A549 (cell line): ENCODE measurements around the gene PLPPR3. TPM values are rescaled to one million over a fixed set of nuclear protein-coding genes. Genes with fewer than 3 reads are reported as not detected.
"Not testable (repeated sequence)": the region's sequence is repeated elsewhere in the genome, so short reads cannot be mapped to it uniquely, and the experiment has no call there.

ENCODE experiments used
- ATAC-seq, 2 experiments: fragments of 200-7000 bp in 1 of 2; fragments of >200 bp in 1 of 2; cut with Nextera tagmentation in 1 of 2; cut with Tn5 transposase in 1 of 2; 3 replicates each; pipeline versions ENCODE4 v1.8.0 to v1.9.1; 2018 to 2020; ENCODE audit warnings: mild to moderate bottlenecking in 1 of 2, moderate library complexity in 1 of 2
- CTCF ChIA-PET: fragments of 300-600 bp; sonication (Branson Sonifier 250); formaldehyde crosslinking; extraction: SDS; loops from one replicate; lab custom pipeline; 2021; ENCODE audit warnings: antibody characterized with exemption, inconsistent platforms; lab: Yijun Ruan, JAX
- POLR2A ChIA-PET: fragments of 350-600 bp; formaldehyde crosslinking; extraction: SDS; loops from one replicate; lab custom pipeline; 2021; ENCODE audit warnings: antibody characterized with exemption, inconsistent platforms; lab: Yijun Ruan, JAX
- DNase-seq, 2 experiments: peaks; one replicate each; pipeline versions ENCODE4 v3.0.0 to v3.0.0-alpha.2; 2011 to 2016; ENCODE audit warnings: low read depth in 1 of 2, low spot score in 1 of 2
- FAIRE-seq: peaks from 2 replicates; lab custom pipeline; 2011; peaks lifted over from hg19 to GRCh38; lab: Jason Lieb, UNC
- H3K27ac ChIP-seq, 2 experiments: fragments of >200 bp; sonication (Bioruptor Twin); formaldehyde crosslinking; 3 replicates each; pipeline ENCODE4 v1.5.1; 2016 to 2017
- H3K4me1 ChIP-seq: fragments of >200 bp; sonication (Bioruptor Twin); formaldehyde crosslinking; 3 replicates; pipeline ENCODE4 v1.6.1; 2016
- H3K4me2 ChIP-seq: fragments of >200 bp; sonication (Bioruptor Twin); formaldehyde crosslinking; 3 replicates; pipeline ENCODE4 v1.6.1; 2016
- H3K4me3 ChIP-seq: fragments of >200 bp; sonication (Bioruptor Twin); formaldehyde crosslinking; 3 replicates; pipeline ENCODE4 v1.5.1; 2016
- H3K9me3 ChIP-seq: fragments of >200 bp; sonication (Bioruptor Twin); formaldehyde crosslinking; 3 replicates; pipeline ENCODE4 v1.6.1; 2016
- CEBPB ChIP-seq, 2 experiments: fragments of >200 bp in 1 of 2; sonication (Bioruptor Twin) in 1 of 2; formaldehyde crosslinking in 1 of 2; IDR thresholded peaks; 2 replicates each; pipeline ENCODE4 v1.6.1; 2012 to 2016
- ELK1 ChIP-seq: fragments of 150-350 bp; IDR thresholded peaks from 2 replicates; pipeline ENCODE4 v1.6.1; 2014; ENCODE audit warnings: low read depth, mild to moderate bottlenecking, low read length
- FOSB ChIP-seq: fragments of 250-450 bp; sonication (Bioruptor Pico); IDR thresholded peaks from 2 replicates; pipeline ENCODE4 v1.5.0; 2020; ENCODE audit warnings: mild to moderate bottlenecking, moderate library complexity
- GATA3 ChIP-seq: IDR thresholded peaks from 2 replicates; pipeline ENCODE4 v1.6.1; 2012; ENCODE audit warnings: borderline replicate concordance
- HES2 ChIP-seq: fragments of >200 bp; sonication (Bioruptor Twin); formaldehyde crosslinking; IDR thresholded peaks from 2 replicates; pipeline ENCODE4 v1.6.1; 2016
- HMGXB4 ChIP-seq: fragments of 250-450 bp; sonication (Bioruptor Pico); IDR thresholded peaks from 2 replicates; pipeline ENCODE4 v1.5.0; 2021; ENCODE audit warnings: mild to moderate bottlenecking, moderate library complexity, borderline replicate concordance
- JUN ChIP-seq, 2 experiments: fragments of >200 bp; sonication (Bioruptor Twin); formaldehyde crosslinking; IDR thresholded peaks; 2 replicates in 1 of 2; 3 replicates in 1 of 2; pipeline ENCODE4 v1.6.1; 2016 to 2017
- MAX ChIP-seq: IDR thresholded peaks from 2 replicates; pipeline ENCODE4 v1.6.1; 2012
- MYC ChIP-seq: IDR thresholded peaks from 2 replicates; pipeline ENCODE4 v1.6.1; 2012; ENCODE audit warnings: mild to moderate bottlenecking, inconsistent platforms, low read length, improper control_type of control experiment, borderline replicate concordance
- ZFP36 ChIP-seq: fragments of 450-650 bp; IDR thresholded peaks from 2 replicates; pipeline ENCODE4 v1.6.1; 2014; ENCODE audit warnings: borderline replicate concordance; ENCODE audit not compliant: partially characterized antibody
- WGBS: methylation state at CpG from one replicate; pipeline ENCODE4 v1.1.6; 2017; ENCODE audit errors: missing lambda C conversion rate; 5-methylcytosine and 5-hydroxymethylcytosine counted together
- polyA plus RNA-seq, 4 experiments: library from polyadenylated mRNA; depleted of rRNA in 3 of 4; stranded (reverse); fragments of >200 nt; fragmentation: RNase III in 1 of 4; extraction: RNeasy Plus Mini Kit Qiagen cat#74134 plus additional on column Dnase treatment in 1 of 4; gene quantifications; 2 replicates in 3 of 4; 3 replicates in 1 of 4; pipeline ENCODE4 v1.2.3, GENCODE V29; 2011 to 2017

PLPPR3 gene
- polyA plus RNA-seq, 2 of the 4 experiments (the other 2 are of a cell fraction), result 2.6 to 3.7 TPM

GRCh38 chr19:850221-850978, 28.6 kb upstream of the PLPPR3 start:
- POLR2A ChIA-PET, result no interaction called here
- DNase-seq, result peak; percentile 76 to 92
- CTCF ChIA-PET, result interaction anchor here (0.6 to 1.2 kb wide), 5 partner anchors 9 to 81 kb away, joined by 3 to 4 read pairs (median 3); partner anchors contain the start of gene CFD

GRCh38 chr19:849195-849594, 27.4 kb upstream of the PLPPR3 start:
- FAIRE-seq, H3K9me3 ChIP-seq, ATAC-seq, DNase-seq, H3K4me2 ChIP-seq, H3K4me3 ChIP-seq: not testable (repeated sequence)
- CTCF ChIA-PET, result interaction anchor here (0.5 to 1.7 kb wide), 5 partner anchors 10 to 225 kb away, joined by 3 to 4 read pairs (median 3); partner anchors contain the start of gene CFD
- POLR2A ChIA-PET, result interaction anchor here (0.7 kb wide), 1 partner anchor 417 kb away, joined by 3 read pairs; no protein-coding TSS in a partner anchor
- peak overlapping the region in 1 of 2 experiments; percentile 49; a peak in 3 of 6 replicates for H3K27ac ChIP-seq
- WGBS, result 77% methylated on average over 8 of the region's 8 CpGs
- peaks cover 12% of the 10 kb centered on the region for H3K4me1 ChIP-seq

More at GRCh38 chr19:850221-850978, 28.6 kb upstream of the PLPPR3 start:
- Histone ChIP-seq H3K27ac (peak overlapping the region; percentile 89), H3K9me3 (no peaks in the 10 kb centered on the region), H3K4me2 (peak overlapping the region; percentile 87), H3K4me3 (peak overlapping the region; percentile 21; the same call in 1 of the 3 replicates), H3K4me1 (peaks cover 12% of the 10 kb centered on the region)
- ATAC-seq (peak; percentile 86 to 88), FAIRE-seq (no peak)
- 0 out of 2 replicates have a peak, but pooled peaks have one; percentile 27 for TF ChIP-seq MAX
- TF ChIP-seq HES2, result no peak
- TF ChIP-seq CEBPB (IDR thresholded peaks at IDR 0.05), result peak; percentile 24 to 87; a peak in 2 of 4 replicates
- 0 out of 2 replicates have a peak, but pooled peaks have one; percentile 37 for TF ChIP-seq GATA3
- TF ChIP-seq HMGXB4 (CRISPR knock-in tag), result no peak
- TF ChIP-seq MYC, result 0 out of 2 replicates have a peak, but pooled peaks have one; percentile 55
- no peak for TF ChIP-seq FOSB
- 0 out of 5 replicates have a peak, but pooled peaks of 1 of the 2 experiments have one; percentile 20 for TF ChIP-seq JUN (IDR thresholded peaks at IDR 0.05)
- 18% methylated on average over 10 of the region's 28 CpGs for WGBS

GRCh38 chr19:848386-848921, 26.7 kb upstream of the PLPPR3 start:
- ChIA-PET CTCF (interaction anchor here (1.1 to 1.7 kb wide), 2 partner anchors 10 to 225 kb away, joined by 3 to 4 read pairs; partner anchors contain the start of gene CFD), POLR2A (no interaction called here)
- Histone ChIP-seq H3K27ac (peak overlapping the region in 1 of 2 experiments; percentile 49; a peak in 3 of 6 replicates), H3K4me1 (peaks cover 17% of the 10 kb centered on the region), H3K9me3 (no peaks in the 10 kb centered on the region), H3K4me2 (no peak overlapping the region), H3K4me3 (no peak overlapping the region)
- no peak for ATAC-seq
- no peak for FAIRE-seq
- 56% methylated on average over 7 of the region's 12 CpGs for WGBS
- TF ChIP-seq ELK1, result no peak
- peak; percentile 66 for TF ChIP-seq ZFP36
- no peak for DNase-seq
